CD4-positive, alpha-beta T cell treated with Interleukin-15 for 4 hours (primary cell): ENCODE data around the gene DGKI.

Experiments used
- DNase-seq: peaks from one replicate; pipeline ENCODE4 v3.0.0-alpha.2; 2020; ENCODE audit warnings: low spot score

DGKI gene

GRCh38 chr7:137787301-137787976 is 59.3 kb downstream of the DGKI start:
- no peak for DNase-seq

GRCh38 chr7:137778511-137778910 is 68.3 kb downstream of the DGKI start:
- DNase-seq, result no peak

GRCh38 chr7:137774793-137775201 is 72.0 kb downstream of the DGKI start:
- DNase-seq, result no peak

- no peak for DNase-seq
Measured at GRCh38 chr7:137772748-137773147, 74.0 kb downstream of the DGKI start.

GRCh38 chr7:137772316-137772715 is 74.5 kb downstream of the DGKI start:
- no peak for DNase-seq

- DNase-seq, result no peak
Measured at GRCh38 chr7:137771679-137772078, 75.1 kb downstream of the DGKI start.

- DNase-seq, result no peak
Measured at GRCh38 chr7:137771273-137771672, 75.5 kb downstream of the DGKI start.

- no peak for DNase-seq
Measured at GRCh38 chr7:137768366-137768765, 78.4 kb downstream of the DGKI start.

- no peak for DNase-seq
Measured at GRCh38 chr7:137762334-137762733, 84.4 kb downstream of the DGKI start.

- DNase-seq, result no peak
Measured at GRCh38 chr7:137760111-137760510, 86.7 kb downstream of the DGKI start.

GRCh38 chr7:137757146-137757925 is 89.4 kb downstream of the DGKI start:
- DNase-seq, result no peak

- no peak for DNase-seq
Measured at GRCh38 chr7:137755846-137756651, 90.7 kb downstream of the DGKI start.

- DNase-seq, result no peak
Measured at GRCh38 chr7:137755427-137755826, 91.3 kb downstream of the DGKI start.

- no peak for DNase-seq
Measured at GRCh38 chr7:137753948-137754851, 92.6 kb downstream of the DGKI start.

- no peak for DNase-seq
Measured at GRCh38 chr7:137753575-137753947, 93.2 kb downstream of the DGKI start.

GRCh38 chr7:137753067-137753466 is 93.7 kb downstream of the DGKI start:
- DNase-seq, result no peak

- DNase-seq, result no peak
Measured at GRCh38 chr7:137751361-137752009, 95.3 kb downstream of the DGKI start.

GRCh38 chr7:137747359-137748031 is 99.3 kb downstream of the DGKI start:
- DNase-seq, result no peak

GRCh38 chr7:137743021-137743420 is 103.8 kb downstream of the DGKI start:
- no peak for DNase-seq

- no peak for DNase-seq
Measured at GRCh38 chr7:137742051-137742450, 104.7 kb downstream of the DGKI start.

GRCh38 chr7:137741443-137741842 is 105.3 kb downstream of the DGKI start:
- DNase-seq, result no peak
